Measurements from ENCODE around the gene TRAIP. TPM values are rescaled to one million over a fixed set of nuclear protein-coding genes. Genes with fewer than 3 reads are reported as not detected.

Gene TRAIP
- total RNA-seq, 2 experiments from 2014 or later = 25.1 to 28.1 TPM

DNA sequence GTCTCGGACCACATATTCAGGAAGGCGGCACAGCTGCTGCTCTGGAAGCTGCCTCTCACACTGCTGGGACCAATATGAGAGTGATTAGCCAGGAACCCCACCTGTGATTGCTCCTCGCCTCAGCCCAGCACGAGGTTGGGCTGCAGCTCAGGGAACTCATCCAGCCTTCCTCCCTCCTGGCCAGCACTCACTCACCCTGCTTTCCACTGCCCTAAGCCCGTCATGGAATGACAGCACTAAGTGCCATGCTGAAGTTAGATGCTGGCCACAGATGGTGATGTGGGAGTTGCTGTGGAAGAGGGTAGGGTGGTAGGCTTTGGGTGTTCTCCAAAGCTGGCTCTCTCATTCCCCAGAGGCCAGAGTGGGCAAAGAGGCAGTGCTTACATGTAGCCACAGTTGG lies 40.0 kb upstream of the TRAIP start:
- no peak overlapping the region for H3K4me3 Mint-ChIP-seq
- DNase-seq (no peak), ATAC-seq (no peak)
- H3K9me3 Mint-ChIP-seq (ENCODE audit: low read depth) = no peaks in the 10 kb centered on the region
- H3K36me3 Mint-ChIP-seq (ENCODE audit: low read depth) = no peaks in the 10 kb centered on the region
- H3K27ac Mint-ChIP-seq = no peak overlapping the region
- CTCF ChIA-PET = no interaction called here
- intact Hi-C loops (cut with DNase I, micrococcal nuclease) = no loop called here
- H3K27me3 Mint-ChIP-seq = no peaks in the 10 kb centered on the region
- no peaks in the 10 kb centered on the region for H3K4me1 Mint-ChIP-seq
- POLR2A ChIA-PET = no interaction called here

DNA sequence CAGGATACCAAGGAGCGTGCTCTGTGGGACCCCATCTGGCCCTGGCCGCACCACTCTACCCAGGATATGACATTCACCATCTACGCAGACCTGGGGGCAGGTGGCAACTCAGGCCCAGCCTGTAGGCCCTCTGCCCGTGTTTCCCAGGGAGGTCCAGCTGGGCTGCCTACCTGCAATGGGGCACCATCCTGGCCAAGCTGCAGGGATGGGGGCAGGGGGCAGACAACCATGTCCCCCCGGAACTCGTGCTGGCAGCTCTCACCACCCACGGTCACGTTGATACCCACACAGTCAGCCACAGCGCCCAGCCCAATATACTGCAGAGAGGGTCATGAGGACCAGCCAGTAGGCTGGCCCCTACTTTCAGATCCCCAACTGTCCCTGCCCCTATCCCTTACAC lies 39.4 kb upstream of the TRAIP start:
- Mint-ChIP-seq H3K27ac (no peak overlapping the region), H3K4me3 (no peak overlapping the region), H3K27me3 (no peaks in the 10 kb centered on the region), H3K4me1 (no peaks in the 10 kb centered on the region), H3K36me3 (ENCODE audit: low read depth) (no peaks in the 10 kb centered on the region), H3K9me3 (ENCODE audit: low read depth) (no peaks in the 10 kb centered on the region)
- intact Hi-C loops (cut with DNase I, micrococcal nuclease) = no loop called here
- CTCF ChIA-PET = interaction anchor here (1.2 kb wide), 1 partner anchor 93 kb away, joined by 3 read pairs; the partner anchor contains the start of gene INKA1
- no peak for DNase-seq
- no peak for ATAC-seq
- POLR2A ChIA-PET = no interaction called here

DNA sequence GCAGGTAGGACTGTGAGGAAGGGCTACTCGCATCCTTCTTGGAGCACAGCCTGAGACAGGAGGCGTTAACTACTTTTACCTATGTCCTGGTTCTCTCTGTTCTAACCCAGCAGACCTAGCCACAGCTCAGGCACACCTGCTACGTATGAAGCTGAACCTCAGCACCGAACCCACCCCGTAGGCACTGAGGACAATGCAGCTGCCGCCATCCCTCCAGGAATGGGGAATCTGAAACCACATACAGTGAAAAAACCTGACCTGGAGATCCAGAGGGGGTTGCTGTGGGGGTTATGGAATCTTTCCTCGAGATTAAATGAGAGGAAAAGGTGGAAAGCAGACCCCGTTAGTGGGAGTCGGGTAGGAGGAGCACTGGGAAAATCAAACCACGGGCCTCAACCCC lies 32.9 kb upstream of the TRAIP start:
- CTCF ChIA-PET = interaction anchor here (0.5 kb wide), 1 partner anchor 14 kb away, joined by 3 read pairs; no protein-coding TSS in a partner anchor
- ATAC-seq = no peak
- Mint-ChIP-seq H3K9me3 (ENCODE audit: low read depth) (no peaks in the 10 kb centered on the region), H3K27me3 (no peaks in the 10 kb centered on the region), H3K27ac (no peak overlapping the region), H3K36me3 (ENCODE audit: low read depth) (no peaks in the 10 kb centered on the region), H3K4me1 (no peaks in the 10 kb centered on the region), H3K4me3 (no peak overlapping the region)
- no peak for DNase-seq
- intact Hi-C loops (cut with DNase I, micrococcal nuclease) = no loop called here
- POLR2A ChIA-PET = no interaction called here

DNA sequence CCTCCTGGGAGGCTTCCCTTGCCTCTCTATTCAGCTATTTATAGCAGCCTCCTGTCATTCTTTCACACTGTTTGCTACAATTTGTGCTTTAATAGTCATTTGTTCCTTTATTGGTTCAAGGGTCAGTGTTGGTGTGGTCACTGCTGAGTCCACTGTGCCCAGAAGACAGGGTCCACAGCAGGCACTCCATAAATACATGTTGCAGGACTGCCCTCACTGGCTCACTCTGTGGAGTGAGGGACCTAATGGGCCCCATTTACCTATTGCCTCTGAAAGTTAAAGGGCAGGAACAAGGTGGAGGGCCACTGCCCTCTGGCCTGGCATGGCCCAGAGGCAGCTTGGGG lies 30.5 kb upstream of the TRAIP start:
- Mint-ChIP-seq H3K36me3 (ENCODE audit: low read depth) (no peaks in the 10 kb centered on the region), H3K4me1 (no peaks in the 10 kb centered on the region), H3K27me3 (no peaks in the 10 kb centered on the region), H3K9me3 (ENCODE audit: low read depth) (no peaks in the 10 kb centered on the region), H3K27ac (no peak overlapping the region), H3K4me3 (no peak overlapping the region)
- ChIA-PET POLR2A (no interaction called here), CTCF (interaction anchor here (0.6 to 0.7 kb wide), 2 partner anchors 100 to 210 kb away, joined by 3 read pairs; no protein-coding TSS in a partner anchor)
- no peak for ATAC-seq
- DNase-seq = no peak
- intact Hi-C loops (cut with DNase I, micrococcal nuclease) = no loop called here

DNA sequence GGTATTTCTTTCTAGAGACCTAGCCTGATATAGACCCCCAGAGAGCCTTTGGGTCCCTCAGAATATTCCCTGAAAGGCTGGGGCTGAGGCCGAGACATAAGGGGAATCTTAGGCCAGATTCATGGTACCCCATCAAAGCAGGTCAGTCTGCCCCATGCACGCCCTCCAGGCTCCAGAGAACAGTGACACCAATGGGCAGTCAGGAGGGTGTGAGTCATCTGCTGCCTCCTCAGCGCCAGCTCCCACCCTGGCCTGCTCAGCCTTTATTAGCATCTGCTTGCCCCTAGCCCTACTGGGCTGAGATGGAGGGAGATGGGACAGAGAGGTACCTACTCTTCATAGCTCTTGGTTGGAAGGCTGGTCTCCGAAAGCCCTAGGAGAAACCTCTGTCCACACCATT lies 27.6 kb upstream of the TRAIP start:
- ATAC-seq (no peak), DNase-seq (no peak)
- Mint-ChIP-seq H3K27ac (no peak overlapping the region), H3K4me1 (no peaks in the 10 kb centered on the region), H3K36me3 (ENCODE audit: low read depth) (no peaks in the 10 kb centered on the region), H3K4me3 (no peak overlapping the region), H3K9me3 (ENCODE audit: low read depth) (no peaks in the 10 kb centered on the region), H3K27me3 (peaks cover 2% of the 10 kb centered on the region)
- ChIA-PET POLR2A (no interaction called here), CTCF (interaction anchor here (0.8 kb wide), 1 partner anchor 224 kb away, joined by 3 read pairs; no protein-coding TSS in a partner anchor)
- intact Hi-C loops (cut with DNase I, micrococcal nuclease) = no loop called here

DNA sequence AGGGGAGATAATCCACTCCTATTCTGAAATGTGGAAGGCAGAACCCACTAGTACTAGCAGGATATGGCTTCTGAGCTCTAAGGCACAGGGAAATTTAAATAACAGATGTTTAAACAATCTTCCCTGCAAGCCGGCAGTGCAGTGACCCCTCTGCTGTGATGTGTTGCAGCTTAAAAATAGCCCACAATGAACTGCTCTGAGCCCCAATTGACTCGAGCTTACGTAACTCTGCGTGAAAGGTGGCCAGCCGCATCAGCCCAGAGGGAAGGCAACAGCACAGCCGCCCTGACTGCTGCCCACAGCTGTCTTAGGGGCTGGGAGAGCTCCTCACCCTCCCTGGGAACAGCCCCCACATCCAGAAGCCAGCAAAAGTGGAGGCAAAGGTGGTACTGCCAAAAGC lies 25.8 kb upstream of the TRAIP start:
- H3K9me3 Mint-ChIP-seq (ENCODE audit: low read depth) = no peaks in the 10 kb centered on the region
- H3K4me3 Mint-ChIP-seq = no peak overlapping the region
- H3K4me1 Mint-ChIP-seq = no peaks in the 10 kb centered on the region
- intact Hi-C loops (cut with DNase I, micrococcal nuclease) = no loop called here
- no peak for ATAC-seq
- H3K36me3 Mint-ChIP-seq (ENCODE audit: low read depth) = no peaks in the 10 kb centered on the region
- H3K27me3 Mint-ChIP-seq = peaks cover 2% of the 10 kb centered on the region
- CTCF ChIA-PET = interaction anchor here (0.7 to 1.3 kb wide), 4 partner anchors 10 to 239 kb away, joined by 3 to 4 read pairs (median 3); no protein-coding TSS in a partner anchor
- H3K27ac Mint-ChIP-seq = no peak overlapping the region
- no peak for DNase-seq
- POLR2A ChIA-PET = no interaction called here

DNA sequence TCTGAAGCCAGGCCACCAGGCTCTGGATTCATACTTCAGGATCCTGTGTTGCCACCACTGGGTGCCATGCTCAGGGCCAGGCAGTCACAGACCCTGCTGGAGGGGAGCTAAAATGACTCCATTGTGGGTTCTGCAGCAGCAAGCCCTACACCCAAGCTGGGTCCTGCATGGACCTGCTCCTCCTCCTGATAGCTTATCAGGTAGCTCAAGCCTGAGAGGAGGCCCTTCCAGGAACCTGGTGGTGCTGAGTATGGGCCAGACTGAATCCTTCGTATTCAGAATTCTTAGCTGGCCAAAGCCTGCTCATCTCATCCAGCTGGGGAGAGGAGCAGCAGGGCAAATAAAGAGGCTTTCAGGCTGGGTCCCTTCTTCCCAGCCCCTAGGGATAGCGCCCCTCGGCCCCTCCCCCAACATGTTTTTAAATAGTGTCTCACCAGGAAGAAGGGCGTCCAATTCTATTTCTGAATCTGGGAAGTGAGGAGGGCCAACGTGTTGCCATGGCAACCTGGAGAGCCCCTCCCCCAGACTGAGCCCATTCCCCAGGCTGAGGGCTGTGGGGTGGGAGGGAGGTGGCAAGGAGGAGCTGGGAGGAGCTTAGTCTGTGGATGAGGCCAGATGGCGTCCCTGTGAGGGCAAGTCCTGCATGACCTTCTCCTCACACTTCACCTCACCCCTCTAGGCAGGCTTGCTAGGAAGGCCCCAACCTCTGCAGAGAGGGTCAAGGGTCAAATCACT lies 24.4 kb upstream of the TRAIP start:
- intact Hi-C loops (cut with DNase I, micrococcal nuclease) = no loop called here
- ChIA-PET POLR2A (no interaction called here), CTCF (interaction anchor here (0.5 to 1.3 kb wide), 3 partner anchors 44 to 138 kb away, joined by 3 read pairs; no protein-coding TSS in a partner anchor)
- H3K4me3 Mint-ChIP-seq = no peak overlapping the region
- no peak for DNase-seq
- H3K4me1 Mint-ChIP-seq = no peaks in the 10 kb centered on the region
- H3K27ac Mint-ChIP-seq = no peak overlapping the region
- peaks cover 2% of the 10 kb centered on the region for H3K27me3 Mint-ChIP-seq
- no peak for ATAC-seq
- H3K36me3 Mint-ChIP-seq (ENCODE audit: low read depth) = no peaks in the 10 kb centered on the region
- no peaks in the 10 kb centered on the region for H3K9me3 Mint-ChIP-seq (ENCODE audit: low read depth)

DNA sequence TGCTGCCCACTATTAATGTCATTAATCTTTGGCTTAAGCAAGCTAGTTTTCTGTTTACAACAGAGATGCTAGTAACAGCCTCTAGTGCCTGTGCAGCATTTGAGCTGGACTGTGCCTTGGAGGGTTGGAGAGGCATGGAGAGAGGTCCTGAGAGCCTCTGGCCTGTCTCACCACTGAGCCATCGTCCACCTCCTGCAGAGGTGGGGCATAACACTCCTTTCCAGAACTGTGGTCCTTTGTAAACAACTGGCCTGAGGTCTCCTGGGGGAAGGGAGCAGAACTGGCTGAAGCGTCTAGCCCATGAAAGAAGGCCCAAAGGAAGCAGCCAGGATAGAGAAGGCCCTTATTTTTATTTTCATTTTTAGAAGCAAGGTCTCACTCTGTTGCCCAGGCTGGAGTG lies 23.4 kb upstream of the TRAIP start:
- no peaks in the 10 kb centered on the region for H3K36me3 Mint-ChIP-seq (ENCODE audit: low read depth)
- intact Hi-C loops (cut with DNase I, micrococcal nuclease) = no loop called here
- ChIA-PET POLR2A (interaction anchor here (0.6 kb wide), 1 partner anchor 29 kb away, joined by 4 read pairs; no protein-coding TSS in a partner anchor), CTCF (no interaction called here)
- H3K27me3 Mint-ChIP-seq = peaks cover 2% of the 10 kb centered on the region
- no peaks in the 10 kb centered on the region for H3K9me3 Mint-ChIP-seq (ENCODE audit: low read depth)
- H3K4me3 Mint-ChIP-seq = no peak overlapping the region
- ATAC-seq (no peak), DNase-seq (no peak)
- H3K4me1 Mint-ChIP-seq = no peaks in the 10 kb centered on the region
- H3K27ac Mint-ChIP-seq = no peak overlapping the region

DNA sequence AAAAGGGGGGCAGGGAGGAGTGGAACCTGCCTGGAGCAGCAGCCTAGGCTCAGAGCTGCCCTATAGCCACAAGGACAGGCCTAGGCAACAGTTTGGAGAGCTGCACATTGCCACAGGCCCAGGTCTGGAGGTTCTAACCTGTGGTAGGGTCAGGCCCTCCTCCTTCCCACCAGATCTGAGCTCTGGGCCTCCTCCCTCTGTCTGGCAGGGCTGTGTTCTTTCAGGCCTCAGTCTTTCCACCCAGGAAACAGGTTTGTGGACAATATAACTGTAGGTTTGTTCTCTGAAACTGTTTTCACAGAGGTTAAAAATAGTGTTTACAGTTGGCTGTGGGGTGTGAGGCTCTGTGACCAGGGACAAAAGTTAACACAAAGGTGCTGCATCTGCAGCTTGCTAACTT lies 22.3 kb upstream of the TRAIP start:
- Mint-ChIP-seq H3K27me3 (peaks cover 2% of the 10 kb centered on the region), H3K36me3 (ENCODE audit: low read depth) (no peaks in the 10 kb centered on the region), H3K27ac (no peak overlapping the region), H3K4me3 (no peak overlapping the region), H3K4me1 (no peaks in the 10 kb centered on the region), H3K9me3 (ENCODE audit: low read depth) (no peaks in the 10 kb centered on the region)
- DNase-seq (no peak), ATAC-seq (no peak)
- intact Hi-C loops (cut with DNase I, micrococcal nuclease) = no loop called here
- ChIA-PET POLR2A (no interaction called here), CTCF (interaction anchor here (0.6 to 1.0 kb wide), 4 partner anchors 16 to 188 kb away, joined by 3 to 5 read pairs (median 4); no protein-coding TSS in a partner anchor)

DNA sequence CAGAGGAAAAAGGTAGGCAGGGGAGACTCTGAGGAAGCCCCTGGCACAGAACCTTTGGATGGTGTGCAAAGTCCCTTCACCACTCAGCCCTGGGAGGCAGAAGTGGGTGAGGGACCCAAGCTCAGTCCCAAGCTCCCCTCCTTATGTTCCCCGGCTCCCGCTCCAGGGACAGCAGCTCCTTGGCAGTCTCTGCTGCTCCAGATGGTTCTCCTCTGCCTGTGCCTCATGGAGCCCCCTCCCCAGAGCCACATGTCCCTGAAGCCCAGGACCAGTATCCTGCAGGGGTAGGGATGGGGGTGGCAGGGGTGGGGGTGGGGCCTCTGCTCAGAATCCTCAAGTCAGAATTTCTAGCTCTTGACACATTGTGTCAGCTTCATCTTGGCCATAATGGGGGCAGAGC lies 21.4 kb upstream of the TRAIP start:
- Mint-ChIP-seq H3K27me3 (peaks cover 2% of the 10 kb centered on the region), H3K9me3 (ENCODE audit: low read depth) (no peaks in the 10 kb centered on the region), H3K36me3 (ENCODE audit: low read depth) (no peaks in the 10 kb centered on the region), H3K4me1 (no peaks in the 10 kb centered on the region), H3K27ac (no peak overlapping the region), H3K4me3 (no peak overlapping the region)
- intact Hi-C loops (cut with DNase I, micrococcal nuclease) = no loop called here
- no peak for DNase-seq
- ChIA-PET CTCF (no interaction called here), POLR2A (no interaction called here)
- no peak for ATAC-seq

DNA sequence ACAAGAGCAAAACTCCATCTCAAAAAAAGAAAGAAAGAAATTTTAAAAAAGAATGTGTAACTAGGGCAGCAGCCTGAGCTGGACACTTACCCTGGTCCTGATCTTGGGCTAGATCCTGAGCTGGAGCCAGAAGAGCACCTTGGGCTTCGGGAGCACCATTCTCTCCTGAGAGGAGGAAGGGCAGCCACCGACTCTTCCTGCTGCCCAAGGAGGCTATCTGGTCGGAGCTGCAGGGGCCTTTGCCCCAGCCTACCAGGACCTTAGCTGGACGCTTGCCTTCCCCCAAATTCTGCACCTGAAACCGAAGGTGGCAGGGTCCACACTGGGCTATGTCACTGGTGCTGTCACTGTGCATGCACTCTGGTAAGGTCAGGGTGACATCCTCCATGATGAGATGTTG lies 20.2 kb upstream of the TRAIP start:
- Mint-ChIP-seq H3K27me3 (peaks cover 2% of the 10 kb centered on the region), H3K27ac (no peak overlapping the region), H3K9me3 (ENCODE audit: low read depth) (no peaks in the 10 kb centered on the region), H3K36me3 (ENCODE audit: low read depth) (no peaks in the 10 kb centered on the region), H3K4me1 (no peaks in the 10 kb centered on the region), H3K4me3 (no peak overlapping the region)
- ATAC-seq (no peak), DNase-seq (no peak)
- ChIA-PET CTCF (no interaction called here), POLR2A (no interaction called here)
- intact Hi-C loops (cut with DNase I, micrococcal nuclease) = no loop called here

DNA sequence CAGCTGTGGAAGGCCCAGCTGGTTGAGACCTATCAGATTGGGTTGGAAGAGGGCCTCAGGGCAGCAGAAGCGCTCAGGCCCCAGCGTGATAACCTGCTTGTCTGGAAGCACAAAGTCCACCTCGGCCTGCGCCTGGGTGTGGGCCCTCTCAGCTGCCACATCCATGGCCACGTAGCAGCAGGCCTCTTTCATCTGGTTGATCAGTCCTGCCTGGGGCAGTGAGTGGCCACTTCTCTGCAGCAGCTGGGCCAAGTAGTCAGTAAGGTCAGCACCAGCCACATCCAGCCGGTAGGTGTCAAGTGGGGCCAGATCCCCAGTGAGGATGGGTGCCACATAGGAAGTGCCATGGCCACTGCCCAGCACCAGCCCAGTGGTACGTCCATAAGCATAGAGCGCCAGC lies 17.3 kb upstream of the TRAIP start:
- intact Hi-C loops (cut with DNase I, micrococcal nuclease) = no loop called here
- Mint-ChIP-seq H3K27me3 (peaks cover 11% of the 10 kb centered on the region), H3K4me1 (no peaks in the 10 kb centered on the region), H3K36me3 (ENCODE audit: low read depth) (no peaks in the 10 kb centered on the region), H3K4me3 (no peak overlapping the region), H3K9me3 (ENCODE audit: low read depth) (no peaks in the 10 kb centered on the region), H3K27ac (no peak overlapping the region)
- DNase-seq (no peak), ATAC-seq (no peak)
- ChIA-PET CTCF (interaction anchor here (0.8 kb wide), 1 partner anchor 11 kb away, joined by 3 read pairs; no protein-coding TSS in a partner anchor), POLR2A (no interaction called here)

All from activated CD4-positive, alpha-beta T cell treated with anti-CD3 and anti-CD28 coated beads for 36 hours (primary cell).